Activated CD4-positive, alpha-beta T cell treated with anti-CD3 and anti-CD28 coated beads, Interleukin-2, amount 50 U/mL, for 4 hours (primary cell): ENCODE results near the gene CPZ.
"Not testable (repeated sequence)": the region's sequence is repeated elsewhere in the genome, so short reads cannot be mapped to it uniquely, and the experiment has no call there.

Experiments used
- DNase-seq, 2 experiments: peaks; one replicate each; pipeline ENCODE4 v3.0.0-alpha.2; 2020

CPZ gene

GRCh38 chr4:8613421-8614364 lies 21.1 kb downstream of the CPZ start:
- DNase-seq, result no peak

GRCh38 chr4:8614365-8615193 lies 22.0 kb downstream of the CPZ start:
- DNase-seq, result no peak

DNA sequence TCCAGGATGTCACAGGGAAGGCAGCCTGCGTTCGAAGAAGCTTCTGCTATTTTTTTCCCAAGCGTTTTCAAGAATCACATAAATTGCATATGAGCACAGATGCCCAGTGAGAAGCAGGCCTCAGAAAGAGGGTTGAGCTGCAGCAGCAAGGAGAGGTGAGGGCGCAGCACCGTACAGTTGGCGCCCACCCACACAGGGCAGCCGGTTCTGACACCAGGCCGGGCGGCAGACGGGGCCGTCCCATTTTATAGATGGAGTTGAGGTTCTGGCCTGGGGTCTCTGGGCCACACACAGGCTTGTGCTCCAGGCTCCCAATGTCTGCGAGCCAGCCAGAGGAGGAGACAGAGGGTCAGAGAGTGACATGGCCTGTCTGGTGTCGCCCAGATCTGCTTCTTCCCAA lies 22.8 kb downstream of the CPZ start:
- DNase-seq, result no peak

GRCh38 chr4:8615921-8616787 lies 23.6 kb downstream of the CPZ start:
- no peak for DNase-seq

DNA sequence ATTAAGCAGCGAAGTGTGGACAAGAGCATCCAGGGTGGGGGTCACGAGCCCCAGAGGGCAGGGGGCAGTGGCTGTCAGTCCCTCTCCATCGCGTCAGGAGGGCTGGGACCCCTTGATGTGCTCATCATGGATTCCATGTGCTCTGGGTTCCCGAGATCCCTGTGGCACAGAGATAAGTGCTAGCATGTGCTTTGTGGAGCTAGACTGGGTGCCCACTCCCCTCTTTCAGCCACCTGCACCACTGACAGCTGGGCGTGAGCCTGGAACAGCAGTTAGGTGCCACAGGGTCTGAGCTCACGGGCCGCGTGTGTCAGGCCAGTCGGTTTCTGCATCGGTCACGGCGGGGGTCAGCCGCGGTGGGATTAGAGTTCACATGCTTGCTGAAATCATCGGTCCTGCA lies 24.3 kb downstream of the CPZ start:
- DNase-seq, result no peak

- DNase-seq, result no peak
These were observed 25.0 kb downstream of the CPZ start for GRCh38 chr4:8617486-8618040.

- no peak for DNase-seq
These were observed 25.9 kb downstream of the CPZ start for GRCh38 chr4:8618421-8618820.

GRCh38 chr4:8618961-8619720 lies 26.6 kb downstream of the CPZ start:
- DNase-seq, result no peak

GRCh38 chr4:8621135-8621534 lies 28.6 kb downstream of the CPZ start:
- not testable (repeated sequence) for DNase-seq

GRCh38 chr4:8624601-8625272 lies 32.2 kb downstream of the CPZ start:
- DNase-seq, result not testable (repeated sequence)

- DNase-seq, result not testable (repeated sequence)
These were observed 37.8 kb downstream of the CPZ start for GRCh38 chr4:8630240-8630905.

GRCh38 chr4:8631896-8632295 lies 39.3 kb downstream of the CPZ start:
- not testable (repeated sequence) for DNase-seq

DNA sequence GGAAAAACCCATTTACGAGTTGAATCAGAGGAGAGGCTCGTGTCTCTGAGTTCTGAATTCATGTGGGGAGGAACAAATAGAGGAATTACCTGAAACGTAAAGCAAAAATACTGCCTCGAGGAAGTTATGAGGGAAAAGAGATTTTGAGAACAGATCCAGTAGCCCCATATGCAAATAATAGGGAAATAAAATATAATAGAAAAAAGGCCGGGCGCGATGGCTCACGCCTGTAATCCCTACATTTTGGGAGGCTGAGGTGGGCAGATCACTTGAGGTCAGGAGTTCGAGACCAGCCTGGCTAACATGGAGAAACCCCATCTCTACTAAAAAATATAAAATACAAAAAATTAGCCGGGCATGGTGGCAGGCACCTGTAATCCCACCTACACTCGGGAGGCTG lies 42.2 kb downstream of the CPZ start:
- DNase-seq, result not testable (repeated sequence)

- DNase-seq, result not testable (repeated sequence)
These were observed 43.5 kb downstream of the CPZ start for GRCh38 chr4:8635897-8636554.

DNA sequence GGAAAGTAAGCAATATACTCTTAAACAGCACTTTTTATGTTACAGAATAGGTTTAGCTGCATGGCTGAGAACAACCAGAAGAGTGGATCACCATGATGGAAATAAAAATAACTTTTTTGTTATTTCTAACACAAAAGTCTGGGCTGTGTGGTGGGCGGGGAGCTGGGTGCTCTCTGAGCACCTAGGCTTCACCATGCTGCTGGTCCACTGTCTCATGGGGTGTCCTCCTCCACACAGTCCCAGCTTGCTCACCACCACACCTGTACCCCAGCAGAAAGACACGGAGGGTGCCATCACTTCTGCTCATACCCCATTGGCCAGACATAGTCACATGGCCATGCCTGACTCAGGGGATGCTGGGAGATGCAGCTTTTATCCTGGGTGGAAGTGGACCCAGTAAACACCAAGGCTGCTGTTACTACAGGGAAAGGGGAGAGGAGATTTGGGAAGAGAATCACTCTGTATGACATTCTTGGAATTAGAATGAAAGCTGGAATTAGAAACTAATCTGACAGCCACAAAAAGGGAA lies 45.0 kb downstream of the CPZ start:
- no peak for DNase-seq

DNA sequence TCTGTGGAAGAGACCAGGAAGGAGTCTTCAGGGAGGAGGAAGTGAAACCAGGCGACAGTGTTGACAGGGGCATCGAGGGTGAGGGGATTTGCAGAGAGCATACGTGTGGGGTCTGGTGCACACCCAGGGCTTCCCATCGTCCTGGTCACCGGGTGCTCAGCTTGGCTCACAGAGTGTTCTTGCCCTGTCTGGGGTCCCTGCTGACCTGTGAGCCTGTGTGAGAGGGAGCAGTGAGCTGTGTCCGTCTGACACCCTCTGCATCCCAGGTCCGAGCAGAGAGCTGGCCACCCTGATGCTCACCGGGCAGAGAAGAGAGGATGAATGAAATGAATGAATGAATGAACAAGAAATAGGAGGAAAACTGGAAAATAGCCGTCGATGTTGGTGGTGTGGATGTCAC lies 46.5 kb downstream of the CPZ start:
- no peak for DNase-seq

DNA sequence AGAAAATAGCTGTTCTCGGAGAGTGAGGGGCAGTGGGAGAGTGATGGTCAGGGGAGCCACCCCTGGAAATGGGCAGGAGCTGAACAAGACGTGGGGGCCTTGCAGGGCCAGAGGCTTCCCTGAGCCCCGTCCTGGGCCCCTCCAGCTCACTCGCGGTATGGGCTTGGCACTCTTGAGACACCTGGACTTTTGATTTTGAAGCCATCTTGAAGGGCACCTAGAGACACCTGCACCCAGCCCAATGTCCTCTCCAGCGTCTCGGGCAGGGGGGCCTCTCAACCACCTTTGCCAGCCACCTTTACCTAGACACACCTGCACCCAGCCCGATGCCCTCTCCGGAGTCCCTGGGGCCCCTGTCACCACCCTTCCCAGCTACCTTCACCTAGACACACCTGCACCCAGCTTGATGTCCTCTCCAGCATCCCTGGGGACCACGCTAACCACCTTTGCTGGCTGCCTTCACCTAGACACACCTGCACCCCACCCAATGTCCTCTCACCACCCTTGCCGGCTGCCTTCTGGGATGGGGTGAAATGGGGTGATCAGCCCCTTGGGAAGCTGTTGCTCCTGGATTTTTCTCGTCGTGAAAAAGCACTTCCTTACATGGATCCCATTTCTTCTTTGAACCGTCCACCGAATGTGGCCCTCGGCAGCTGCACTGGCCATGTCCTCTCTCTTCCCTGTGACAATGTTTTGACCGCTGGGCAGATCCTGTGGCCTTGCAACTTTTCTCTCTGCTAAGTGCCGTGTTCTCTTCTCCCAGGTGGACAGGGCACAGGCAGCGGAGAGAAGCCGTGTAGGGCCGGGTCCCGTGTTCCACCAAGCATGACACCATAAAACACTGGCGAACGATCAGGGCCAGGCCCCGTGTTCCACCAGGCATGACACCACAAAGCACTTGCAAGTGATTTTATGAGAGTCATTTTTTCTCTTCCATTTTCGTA lies 47.5 kb downstream of the CPZ start:
- no peak for DNase-seq

GRCh38 chr4:8640816-8641215 lies 48.3 kb downstream of the CPZ start:
- DNase-seq, result no peak

GRCh38 chr4:8641256-8641655 lies 48.7 kb downstream of the CPZ start:
- DNase-seq, result no peak
